ENCODE data around the gene GPRC6A.
A peak's percentile ranks its signal among the peaks of the same experiment; 100 is the strongest.

Gene GPRC6A

DNA sequence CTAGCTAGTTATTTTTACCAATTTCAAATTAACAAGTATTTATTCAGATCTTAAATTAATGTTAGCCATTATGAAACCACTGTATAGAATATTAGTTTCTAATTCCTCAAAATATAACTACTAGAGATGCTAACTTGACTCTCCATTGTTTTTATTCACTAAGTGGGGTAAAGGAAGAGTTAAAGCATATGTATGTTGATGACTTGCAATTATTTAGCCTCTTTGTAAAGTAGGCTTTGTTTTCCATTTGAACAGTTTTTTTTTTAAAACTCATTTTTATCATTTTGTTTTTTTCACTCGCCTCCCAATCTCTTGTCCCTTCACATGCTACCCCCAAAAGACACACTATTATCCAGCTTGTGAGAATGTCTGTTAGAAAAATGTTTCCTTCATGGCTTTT, 66.6 kb downstream of the GPRC6A start:
- CTCF ChIA-PET: interaction anchor here (1.1 to 1.6 kb wide), 3 partner anchors 9 to 207 kb away, joined by 3 read pairs; no protein-coding TSS in a partner anchor

DNA sequence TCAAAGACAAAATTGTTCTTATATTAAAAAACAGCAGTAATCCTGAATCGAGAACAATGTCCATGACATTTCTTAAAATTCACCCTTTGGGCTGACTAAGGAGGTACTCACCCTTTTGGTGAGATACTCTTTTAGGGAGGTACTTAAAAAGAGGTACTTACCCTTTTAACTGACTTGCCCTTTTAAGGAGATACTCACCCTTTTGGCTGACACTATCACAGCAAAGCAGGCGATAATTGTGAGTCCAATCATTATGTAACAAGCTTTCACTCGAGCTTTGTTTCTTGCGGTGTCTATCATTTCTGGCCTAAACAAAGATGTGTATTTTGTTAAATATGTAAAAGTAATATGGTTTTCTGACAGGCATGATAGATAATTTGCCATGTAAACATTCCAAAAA, 67.1 kb downstream of the GPRC6A start:
- CTCF ChIA-PET: interaction anchor here (0.8 to 1.6 kb wide), 4 partner anchors 10 to 211 kb away, joined by 3 read pairs; no protein-coding TSS in a partner anchor
- no peak overlapping the region for H3K4me3 ChIP-seq (ENCODE audit: low read depth, low read length)
- no peaks in the 10 kb centered on the region for H3K4me1 ChIP-seq (ENCODE audit: control insufficient read depth, insufficient read depth, low read length)
- TF ChIP-seq ZNF433 (tag by site-specific recombination; IDR thresholded peaks at IDR 0.05; ENCODE audit: low read depth): no peak
- TF ChIP-seq, protein P1, sequence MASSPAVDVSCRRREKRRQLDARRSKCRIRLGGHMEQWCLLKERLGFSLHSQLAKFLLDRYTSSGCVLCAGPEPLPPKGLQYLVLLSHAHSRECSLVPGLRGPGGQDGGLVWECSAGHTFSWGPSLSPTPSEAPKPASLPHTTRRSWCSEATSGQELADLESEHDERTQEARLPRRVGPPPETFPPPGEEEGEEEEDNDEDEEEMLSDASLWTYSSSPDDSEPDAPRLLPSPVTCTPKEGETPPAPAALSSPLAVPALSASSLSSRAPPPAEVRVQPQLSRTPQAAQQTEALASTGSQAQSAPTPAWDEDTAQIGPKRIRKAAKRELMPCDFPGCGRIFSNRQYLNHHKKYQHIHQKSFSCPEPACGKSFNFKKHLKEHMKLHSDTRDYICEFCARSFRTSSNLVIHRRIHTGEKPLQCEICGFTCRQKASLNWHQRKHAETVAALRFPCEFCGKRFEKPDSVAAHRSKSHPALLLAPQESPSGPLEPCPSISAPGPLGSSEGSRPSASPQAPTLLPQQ (tag by site-specific recombination; IDR thresholded peaks at IDR 0.05): peak; percentile 70
- no peaks in the 10 kb centered on the region for H3K9me3 ChIP-seq (ENCODE audit: control insufficient read depth, insufficient read depth, low read depth, low read length)
- POLR2A ChIA-PET: no interaction called here
- H3K36me3 ChIP-seq (ENCODE audit: control insufficient read depth in 2 of 2, insufficient read depth in 1 of 2, low read length in 2 of 2): no peaks in the 10 kb centered on the region
- no peak overlapping the region for H3K27ac ChIP-seq (ENCODE audit: extremely low read depth, low read depth, low read length)

More for the DNA sequence above, 66.6 kb downstream of the GPRC6A start:
- no peak overlapping the region for H3K4me3 ChIP-seq (ENCODE audit: low read depth, low read length)
- no peak overlapping the region for H3K27ac ChIP-seq (ENCODE audit: extremely low read depth, low read depth, low read length)
- H3K36me3 ChIP-seq (ENCODE audit: control insufficient read depth in 2 of 2, insufficient read depth in 1 of 2, low read length in 2 of 2): no peaks in the 10 kb centered on the region
- POLR2A ChIA-PET: no interaction called here
- H3K9me3 ChIP-seq (ENCODE audit: control insufficient read depth, insufficient read depth, low read depth, low read length): no peaks in the 10 kb centered on the region
- TF ChIP-seq ZNF76 (tag by site-specific recombination; IDR thresholded peaks at IDR 0.05; ENCODE audit: borderline replicate concordance, low read depth) (no peak), ZNF558 (tag by site-specific recombination; IDR thresholded peaks at IDR 0.05) (peak; percentile 91)
- TF ChIP-seq, protein P2, sequence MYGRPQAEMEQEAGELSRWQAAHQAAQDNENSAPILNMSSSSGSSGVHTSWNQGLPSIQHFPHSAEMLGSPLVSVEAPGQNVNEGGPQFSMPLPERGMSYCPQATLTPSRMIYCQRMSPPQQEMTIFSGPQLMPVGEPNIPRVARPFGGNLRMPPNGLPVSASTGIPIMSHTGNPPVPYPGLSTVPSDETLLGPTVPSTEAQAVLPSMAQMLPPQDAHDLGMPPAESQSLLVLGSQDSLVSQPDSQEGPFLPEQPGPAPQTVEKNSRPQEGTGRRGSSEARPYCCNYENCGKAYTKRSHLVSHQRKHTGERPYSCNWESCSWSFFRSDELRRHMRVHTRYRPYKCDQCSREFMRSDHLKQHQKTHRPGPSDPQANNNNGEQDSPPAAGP (tag by site-specific recombination; IDR thresholded peaks at IDR 0.05): no peak
- no peaks in the 10 kb centered on the region for H3K4me1 ChIP-seq (ENCODE audit: control insufficient read depth, insufficient read depth, low read length)

DNA sequence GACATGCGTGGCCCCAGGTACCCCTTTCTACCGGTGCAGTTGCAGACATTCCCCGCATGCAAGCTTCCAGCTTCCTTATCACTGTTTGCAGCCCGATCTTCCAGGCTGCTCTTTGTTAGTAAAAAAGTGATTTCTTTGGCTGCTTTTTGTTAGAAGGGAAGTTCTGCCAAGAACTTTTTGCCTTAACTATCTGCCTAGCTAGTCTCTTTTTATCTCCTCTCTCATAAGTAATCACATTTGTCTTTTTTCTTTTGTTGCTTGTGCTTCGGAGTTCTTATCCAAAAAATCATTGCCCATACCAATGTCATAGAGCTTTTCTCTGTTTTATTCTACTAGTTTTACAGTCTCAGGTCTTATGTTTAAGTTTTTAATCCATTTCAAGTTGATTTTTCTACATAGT, 83.7 kb downstream of the GPRC6A start:
- CTCF ChIA-PET: interaction anchor here (0.7 kb wide), 1 partner anchor 205 kb away, joined by 4 read pairs; no protein-coding TSS in a partner anchor
- no peak for TF ChIP-seq ZNF214 (tag by site-specific recombination; IDR thresholded peaks at IDR 0.05; ENCODE audit: borderline replicate concordance)
- TF ChIP-seq ZNF747 (tag by site-specific recombination; IDR thresholded peaks at IDR 0.05): no peak
- no peak for TF ChIP-seq ZFP3 (tag by site-specific recombination; IDR thresholded peaks at IDR 0.05; ENCODE audit: low read depth)
- TF ChIP-seq YY2 (tag by site-specific recombination; IDR thresholded peaks at IDR 0.05): no peak
- TF ChIP-seq, protein P3, sequence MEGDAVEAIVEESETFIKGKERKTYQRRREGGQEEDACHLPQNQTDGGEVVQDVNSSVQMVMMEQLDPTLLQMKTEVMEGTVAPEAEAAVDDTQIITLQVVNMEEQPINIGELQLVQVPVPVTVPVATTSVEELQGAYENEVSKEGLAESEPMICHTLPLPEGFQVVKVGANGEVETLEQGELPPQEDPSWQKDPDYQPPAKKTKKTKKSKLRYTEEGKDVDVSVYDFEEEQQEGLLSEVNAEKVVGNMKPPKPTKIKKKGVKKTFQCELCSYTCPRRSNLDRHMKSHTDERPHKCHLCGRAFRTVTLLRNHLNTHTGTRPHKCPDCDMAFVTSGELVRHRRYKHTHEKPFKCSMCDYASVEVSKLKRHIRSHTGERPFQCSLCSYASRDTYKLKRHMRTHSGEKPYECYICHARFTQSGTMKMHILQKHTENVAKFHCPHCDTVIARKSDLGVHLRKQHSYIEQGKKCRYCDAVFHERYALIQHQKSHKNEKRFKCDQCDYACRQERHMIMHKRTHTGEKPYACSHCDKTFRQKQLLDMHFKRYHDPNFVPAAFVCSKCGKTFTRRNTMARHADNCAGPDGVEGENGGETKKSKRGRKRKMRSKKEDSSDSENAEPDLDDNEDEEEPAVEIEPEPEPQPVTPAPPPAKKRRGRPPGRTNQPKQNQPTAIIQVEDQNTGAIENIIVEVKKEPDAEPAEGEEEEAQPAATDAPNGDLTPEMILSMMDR (tag by site-specific recombination; IDR thresholded peaks at IDR 0.05): no peak
- no peak for TF ChIP-seq ZNF175 (tag by site-specific recombination; IDR thresholded peaks at IDR 0.05)
- no peak for TF ChIP-seq ZNF777 (tag by site-specific recombination; IDR thresholded peaks at IDR 0.05; ENCODE audit: borderline replicate concordance)
- POLR2A ChIA-PET: no interaction called here
- Histone ChIP-seq H3K27ac (ENCODE audit: extremely low read depth, low read depth, low read length) (no peak overlapping the region), H3K4me1 (ENCODE audit: control insufficient read depth, insufficient read depth, low read length) (no peaks in the 10 kb centered on the region), H3K36me3 (ENCODE audit: control insufficient read depth in 2 of 2, insufficient read depth in 1 of 2, low read length in 2 of 2) (no peaks in the 10 kb centered on the region), H3K9me3 (ENCODE audit: control insufficient read depth, insufficient read depth, low read depth, low read length) (no peaks in the 10 kb centered on the region), H3K4me3 (ENCODE audit: low read depth, low read length) (no peak overlapping the region)

Data from HEK293 (cell line).